ENCODE results near the gene POTEF.
"Not testable (repeated sequence)": the region's sequence is repeated elsewhere in the genome, so short reads cannot be mapped to it uniquely, and the experiment has no call there.

The POTEF gene

DNA sequence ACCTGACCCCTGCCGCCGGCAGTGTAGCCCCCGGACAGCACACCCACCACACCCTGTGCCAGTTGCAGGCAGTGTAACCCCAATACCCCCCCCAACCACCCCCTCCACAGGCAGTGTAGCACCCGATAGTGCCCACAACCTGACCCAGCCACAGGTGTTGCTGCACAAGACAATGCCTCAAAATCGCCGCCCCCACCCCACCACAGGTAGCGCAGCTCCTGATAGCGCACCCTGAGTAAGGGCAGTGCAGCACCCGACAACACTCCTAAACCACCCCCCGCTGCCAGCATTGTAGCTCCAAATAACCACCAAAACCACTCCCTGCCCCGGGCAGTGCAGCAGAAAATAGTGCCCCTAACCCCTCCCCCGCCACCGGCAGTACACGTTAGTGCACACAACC is 558 bp downstream of the POTEF start:
- DNase-seq (ENCODE audit: low read depth) = not testable (repeated sequence)

DNA sequence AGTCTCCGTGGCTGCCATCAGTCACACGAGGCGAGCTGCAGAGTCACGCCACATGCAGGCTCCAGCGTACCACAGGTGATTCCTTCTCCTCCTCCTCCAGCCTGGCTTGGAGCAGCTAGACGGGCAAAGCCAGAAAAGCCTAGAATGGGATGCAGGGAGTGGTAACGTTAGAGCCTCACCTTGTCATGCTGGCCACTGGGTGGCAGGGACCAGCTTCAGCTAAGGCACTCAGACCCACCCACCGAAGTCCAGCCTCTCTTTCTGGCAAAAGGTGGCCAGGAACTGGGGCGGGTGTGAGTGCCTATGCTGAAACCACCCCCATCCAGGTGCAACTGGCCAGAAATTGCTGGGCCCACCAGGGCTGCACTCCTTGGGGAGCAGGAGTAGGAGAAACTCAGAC is 1.3 kb downstream of the POTEF start:
- DNase-seq (ENCODE audit: low read depth) = not testable (repeated sequence)

DNA sequence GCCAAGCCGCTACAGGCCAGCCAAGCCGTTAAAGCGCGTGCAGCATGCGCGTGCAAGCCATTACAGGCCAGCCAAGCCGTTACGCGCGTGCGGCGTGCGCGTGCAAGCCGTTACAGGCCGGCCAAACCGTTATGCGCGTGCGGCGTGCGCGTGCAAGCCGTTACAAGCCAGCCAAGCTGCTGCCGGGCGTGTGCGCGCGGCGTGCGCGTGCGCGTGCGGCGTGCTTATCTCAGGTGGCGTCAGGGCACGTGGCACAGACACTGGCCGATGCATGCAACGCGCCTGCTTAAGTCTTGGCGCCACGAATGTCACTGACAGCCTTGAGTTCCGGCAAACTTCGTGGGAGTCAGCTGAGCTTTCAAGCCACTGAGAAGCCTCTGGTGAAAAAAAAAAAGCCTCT is 8.1 kb downstream of the POTEF start:
- not testable (repeated sequence) for DNase-seq (ENCODE audit: low read depth)

DNA sequence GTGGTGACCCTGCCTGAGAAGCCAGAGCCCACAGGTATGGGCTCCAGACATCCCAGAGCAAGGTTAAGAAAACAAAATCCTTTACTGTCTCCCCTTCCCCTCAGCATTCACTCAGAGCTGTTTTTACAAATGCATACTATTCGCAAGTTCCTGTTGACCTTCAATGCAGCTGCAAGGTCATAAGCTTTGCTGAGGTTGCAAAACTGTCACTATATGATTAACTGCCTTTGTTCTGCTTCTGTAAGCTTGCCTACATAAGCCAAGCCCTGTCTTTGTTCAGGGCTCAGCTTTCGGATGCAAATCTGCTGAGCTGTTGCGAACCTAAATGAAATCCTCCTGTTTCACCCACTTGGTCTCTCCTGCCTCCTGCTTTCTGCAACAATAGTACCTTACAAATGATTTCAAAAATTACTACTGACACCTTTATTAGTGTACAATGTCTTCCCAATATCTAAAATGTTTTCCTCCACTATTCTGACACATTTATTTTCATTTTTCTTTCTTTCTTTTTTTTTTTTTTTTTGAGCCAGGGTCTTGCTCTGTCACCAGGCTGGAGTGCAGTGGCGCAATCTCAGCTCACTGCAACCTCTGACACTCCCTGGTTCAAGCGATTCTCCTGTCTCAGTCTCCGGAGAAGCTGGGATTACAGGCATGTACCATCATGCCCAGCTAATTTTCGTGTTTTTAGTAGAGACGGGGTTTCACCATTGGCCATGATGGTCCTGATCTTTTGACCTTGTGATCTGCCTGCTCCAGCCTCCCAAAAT is 26.2 kb downstream of the POTEF start:
- DNase-seq (ENCODE audit: low read depth) = not testable (repeated sequence)

DNA sequence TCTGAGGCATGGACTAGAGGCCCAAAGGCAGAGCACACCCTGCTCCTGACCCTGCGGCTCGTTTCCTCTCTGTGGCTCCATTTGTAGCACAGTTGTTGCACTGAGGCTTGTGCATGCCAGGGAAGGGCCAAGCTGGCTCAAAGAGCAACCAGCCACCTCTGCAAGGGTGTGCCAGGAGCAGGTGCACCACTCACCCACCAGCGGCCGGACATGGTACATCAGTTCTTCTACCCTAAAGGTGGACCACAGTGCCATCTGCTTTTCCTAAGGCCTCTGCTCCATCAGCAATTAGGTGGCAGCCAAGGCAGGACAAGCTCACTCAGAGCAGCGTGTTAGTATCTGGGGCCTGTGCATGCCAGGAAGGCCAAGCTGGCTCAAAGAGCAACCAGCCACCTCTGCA is 66.4 kb downstream of the POTEF start:
- DNase-seq (ENCODE audit: low read depth) = not testable (repeated sequence)

DNA sequence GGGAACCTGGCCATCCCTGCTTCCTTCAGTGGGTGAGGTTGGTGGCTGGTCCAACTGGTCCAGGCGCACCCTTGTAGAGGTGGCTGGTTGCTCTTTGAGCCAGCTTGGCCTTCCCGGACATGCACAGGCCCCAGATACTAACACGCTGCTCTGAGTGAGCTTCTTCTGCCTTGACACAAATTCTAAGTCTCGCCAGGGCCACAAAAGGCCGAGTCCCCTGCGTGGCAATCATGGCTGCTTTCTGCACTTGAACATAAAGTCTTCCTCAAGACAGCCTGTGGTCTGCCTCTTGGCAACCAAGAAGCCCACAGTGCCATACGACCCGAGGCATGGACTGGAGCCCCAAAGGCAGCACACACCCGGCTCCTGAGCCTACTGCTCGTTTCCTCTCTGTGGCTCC is 69.0 kb downstream of the POTEF start:
- DNase-seq (ENCODE audit: low read depth) = not testable (repeated sequence)

DNA sequence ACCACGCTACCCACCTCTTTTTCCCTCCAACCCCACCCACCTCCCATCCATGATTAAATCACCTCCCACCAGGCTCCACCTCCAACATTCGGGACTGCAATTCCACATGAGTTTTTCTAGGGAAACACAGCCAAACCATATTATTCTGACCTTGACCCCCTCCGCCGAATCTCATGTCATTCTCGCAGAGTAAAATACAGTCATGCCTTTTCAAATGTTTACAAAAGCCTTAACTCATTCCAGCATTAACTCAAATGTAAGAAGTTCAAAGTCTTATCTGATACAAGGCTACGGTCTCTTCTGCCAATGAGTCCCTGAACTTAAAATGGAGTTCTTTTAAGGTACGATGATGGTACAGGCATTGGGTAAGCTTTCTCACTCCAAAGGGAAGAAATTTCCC is 72.7 kb downstream of the POTEF start:
- DNase-seq (ENCODE audit: low read depth) = not testable (repeated sequence)

DNA sequence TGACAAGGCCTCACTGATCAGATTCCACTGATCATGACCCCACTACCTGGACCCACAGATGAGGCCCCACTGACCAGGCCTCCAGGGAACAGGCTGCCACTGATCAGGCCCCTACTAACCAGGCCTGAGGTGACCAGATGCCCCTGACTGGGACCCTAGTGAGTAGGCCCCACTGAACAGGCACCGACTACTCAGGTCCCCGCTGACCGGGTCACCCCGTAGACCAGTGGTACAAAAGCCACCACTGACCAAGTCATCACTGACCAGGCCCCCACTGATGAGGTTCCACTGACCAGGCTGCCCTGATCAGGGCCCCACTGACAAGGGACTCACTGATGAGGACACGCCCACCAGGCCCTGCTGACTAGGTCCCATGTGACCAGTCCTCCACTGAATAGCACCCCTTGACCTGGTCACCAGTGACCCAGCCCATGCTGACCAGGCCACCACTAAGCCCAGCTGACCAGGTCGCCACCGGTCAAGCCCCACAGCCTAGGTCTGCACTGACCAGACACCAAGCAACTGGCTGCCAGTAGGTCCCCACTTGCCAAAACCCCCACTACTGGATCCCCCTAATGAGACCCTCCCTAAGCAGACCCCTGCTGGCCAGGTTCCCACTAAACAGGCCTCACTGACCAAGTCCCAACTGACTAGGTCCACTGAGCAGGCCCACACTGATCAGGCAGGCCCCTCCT is 75.7 kb downstream of the POTEF start:
- DNase-seq (ENCODE audit: low read depth) = not testable (repeated sequence)

DNA sequence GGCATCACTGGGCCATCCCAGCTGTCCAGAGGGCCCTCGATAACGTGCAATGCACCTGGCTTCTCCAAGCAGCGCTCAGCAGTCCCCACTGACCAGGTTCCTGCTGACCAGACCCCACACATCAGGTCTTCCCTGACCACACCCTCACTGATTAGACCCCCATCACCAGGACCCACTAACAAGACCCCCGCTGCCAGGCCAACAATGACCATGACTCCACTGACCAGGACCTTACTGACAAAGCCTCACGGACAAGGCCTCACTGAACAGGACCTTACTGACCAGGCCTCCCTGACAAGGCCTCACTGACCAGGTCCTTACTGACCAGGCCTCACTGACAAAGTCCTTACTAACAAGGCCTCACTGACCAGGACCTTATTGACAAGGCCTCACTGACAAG is 76.6 kb downstream of the POTEF start:
- DNase-seq (ENCODE audit: low read depth) = not testable (repeated sequence)

DNA sequence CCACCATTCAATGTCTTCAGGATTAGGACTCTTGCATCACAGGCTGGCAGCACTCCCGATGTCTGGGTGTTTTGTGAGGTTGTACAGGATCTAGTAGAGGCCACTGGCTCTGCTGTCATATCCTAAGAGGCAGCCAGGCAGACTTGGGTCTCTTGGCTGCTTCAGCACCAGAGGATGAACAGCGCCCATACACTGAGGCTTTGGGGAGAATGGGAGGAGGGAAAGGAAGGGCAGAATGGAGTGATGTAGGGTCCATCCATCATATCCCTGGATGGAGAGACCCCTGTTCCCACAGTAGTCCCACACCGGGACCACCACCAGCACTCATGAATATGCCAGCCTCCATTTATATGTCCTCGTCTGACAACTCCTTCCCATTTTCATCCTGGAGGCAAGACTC is 80.6 kb downstream of the POTEF start:
- DNase-seq (ENCODE audit: low read depth) = not testable (repeated sequence)

DNA sequence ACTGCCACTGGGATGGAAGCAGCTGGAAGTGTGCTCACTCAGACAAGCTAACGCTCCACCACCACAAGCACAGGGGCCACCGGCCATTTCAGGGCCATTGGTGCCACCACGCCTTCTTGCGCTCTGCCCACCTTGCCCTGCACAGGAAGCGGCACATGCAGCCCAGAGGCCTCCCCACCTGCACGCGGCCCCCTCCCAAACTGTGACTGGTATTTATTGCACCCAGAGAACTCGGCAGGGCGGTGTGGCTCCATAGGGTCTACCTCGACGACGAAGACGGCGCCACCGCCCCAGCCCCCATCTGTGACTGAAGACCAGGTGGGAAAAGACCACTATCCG is 90.8 kb downstream of the POTEF start:
- DNase-seq (ENCODE audit: low read depth) = not testable (repeated sequence)

DNA sequence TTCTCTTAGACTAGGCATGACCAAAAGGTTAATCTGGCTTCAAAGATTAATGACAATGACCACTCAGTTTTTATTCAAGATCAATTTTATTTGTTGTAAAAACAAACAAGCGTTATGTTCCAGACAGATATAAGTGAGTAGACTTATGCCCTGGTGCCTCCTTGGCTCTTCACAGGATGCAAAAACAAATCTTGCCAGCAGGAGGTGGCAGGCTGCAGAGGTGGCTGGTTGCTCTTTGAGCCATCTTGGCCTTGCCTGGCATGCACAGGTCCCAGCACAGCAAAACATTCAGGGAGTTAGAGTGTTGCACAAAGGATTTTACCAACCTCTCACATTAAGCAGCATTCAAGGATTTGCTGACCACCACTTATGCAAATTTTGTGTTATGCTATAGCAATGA is 103.1 kb downstream of the POTEF start:
- DNase-seq (ENCODE audit: low read depth) = not testable (repeated sequence)

Data from CMK (cell line).